IMR-90 (cell line): ENCODE measurements around the gene GUCY1A2. TPM values are rescaled to one million over a fixed set of nuclear protein-coding genes. Genes with fewer than 3 reads are reported as not detected.

ENCODE experiments used
- ATAC-seq: fragments of 200-7000 bp; cut with Tn5 transposase; 2 replicates; pipeline ENCODE4 v1.9.1; 2020; ENCODE audit warnings: low read depth, mild to moderate bottlenecking, moderate library complexity
- BruUV-seq: library from RNA; stranded (reverse); fragments of 400-500 nt; replicated peaks from 2 replicates; lab custom pipeline; 2021; lab: Mats Ljungman, UMichigan
- CTCF ChIA-PET: fragments of 300-600 bp; formaldehyde crosslinking; extraction: SDS; loops from one replicate; lab custom pipeline; 2021; ENCODE audit warnings: antibody characterized with exemption; lab: Yijun Ruan, JAX
- POLR2A ChIA-PET: fragments of 300-600 bp; sonication (Branson Sonifier 250); formaldehyde crosslinking; loops from one replicate; lab custom pipeline; 2022; ENCODE audit warnings: antibody characterized with exemption; ENCODE audit not compliant: unreplicated experiment; lab: Charles Lee
- DNase-seq: peaks from one replicate; pipeline ENCODE4 v3.0.0; 2013
- H2AFZ ChIP-seq: replicated peaks from 2 replicates; pipeline ENCODE3; 2013; ENCODE audit warnings: low read length, mild to moderate bottlenecking; ENCODE audit not compliant: poor library complexity
- H2AK5ac ChIP-seq: 2 replicates; pipeline ENCODE4 v1.6.1; 2013; ENCODE audit warnings: low read depth, low read length, inconsistent platforms
- H2AK9ac ChIP-seq: replicated peaks from 2 replicates; pipeline ENCODE3; 2013; ENCODE audit warnings: mild to moderate bottlenecking, low read depth, low read length, moderate library complexity; ENCODE audit not compliant: poor library complexity
- H2BK120ac ChIP-seq: 2 replicates; pipeline ENCODE4 v1.6.1; 2013; ENCODE audit warnings: low read depth, low read length, inconsistent platforms
- H2BK15ac ChIP-seq: 3 replicates; pipeline ENCODE4 v1.6.1; 2013; ENCODE audit warnings: low read depth, low read length, inconsistent platforms
- H2BK20ac ChIP-seq: 2 replicates; pipeline ENCODE4 v1.6.1; 2013; ENCODE audit warnings: low read depth, mild to moderate bottlenecking, inconsistent platforms, low read length, moderate library complexity
- H2BK5ac ChIP-seq: 2 replicates; pipeline ENCODE4 v1.6.1; 2013; ENCODE audit warnings: mild to moderate bottlenecking, low read depth, low read length, inconsistent platforms; ENCODE audit not compliant: poor library complexity, severe bottlenecking
- H3K14ac ChIP-seq: replicated peaks from 2 replicates; pipeline ENCODE4 v1.6.1; 2013; ENCODE audit warnings: low read depth, low read length, inconsistent platforms
- H3K18ac ChIP-seq: 2 replicates; pipeline ENCODE4 v1.6.1; 2013; ENCODE audit warnings: low read depth, low read length, control low read depth
- H3K23ac ChIP-seq: 2 replicates; pipeline ENCODE4 v1.6.1; 2013; ENCODE audit warnings: low read depth, low read length, inconsistent platforms
- H3K27ac ChIP-seq: 2 replicates; pipeline ENCODE4 v1.5.1; 2013; ENCODE audit warnings: mild to moderate bottlenecking, control low read depth, low read length; ENCODE audit not compliant: insufficient read depth
- H3K27me3 ChIP-seq: 2 replicates; pipeline ENCODE4 v1.6.1; 2013; ENCODE audit warnings: low read length; ENCODE audit not compliant: control insufficient read depth, insufficient read depth
- H3K36me3 ChIP-seq: 2 replicates; pipeline ENCODE4 v1.6.1; 2013; ENCODE audit warnings: low read length, mixed read lengths; ENCODE audit not compliant: control insufficient read depth, insufficient read depth
- H3K4ac ChIP-seq: 2 replicates; pipeline ENCODE4 v1.6.1; 2013; ENCODE audit warnings: low read depth, low read length, inconsistent platforms
- H3K4me1 ChIP-seq: 2 replicates; pipeline ENCODE4 v1.6.1; 2013; ENCODE audit warnings: low read length, mixed read lengths; ENCODE audit not compliant: control insufficient read depth, insufficient read depth
- H3K4me2 ChIP-seq: 2 replicates; pipeline ENCODE4 v1.6.1; 2013; ENCODE audit warnings: low read depth, mild to moderate bottlenecking, control low read depth, low read length, moderate library complexity
- H3K4me3 ChIP-seq: 2 replicates; pipeline ENCODE4 v1.5.1; 2013; ENCODE audit warnings: low read depth, mild to moderate bottlenecking, control low read depth, low read length, moderate library complexity; ENCODE audit not compliant: insufficient read depth
- H3K56ac ChIP-seq: 2 replicates; pipeline ENCODE4 v1.6.1; 2013; ENCODE audit warnings: low read length, inconsistent platforms; ENCODE audit not compliant: insufficient read depth; ENCODE audit errors: extremely low read depth
- H3K79me1 ChIP-seq, 2 experiments: 2 replicates each; pipeline ENCODE4 v1.6.1; 2013; ENCODE audit warnings: low read length in 2 of 2, inconsistent platforms in 1 of 2, low read depth in 1 of 2
- H3K9ac ChIP-seq: 2 replicates; pipeline ENCODE4 v1.6.1; 2013; ENCODE audit warnings: low read depth, low read length, control low read depth
- H3K9me1 ChIP-seq: 2 replicates; pipeline ENCODE4 v1.6.1; 2013; ENCODE audit warnings: low read length, inconsistent platforms; ENCODE audit not compliant: insufficient read depth
- H3K9me3 ChIP-seq: 2 replicates; pipeline ENCODE4 v1.6.1; 2013; ENCODE audit warnings: low read length; ENCODE audit not compliant: control insufficient read depth, insufficient read depth
- H4K20me1 ChIP-seq: 2 replicates; pipeline ENCODE4 v1.6.1; 2013; ENCODE audit warnings: low read length, inconsistent platforms; ENCODE audit not compliant: insufficient read depth
- H4K5ac ChIP-seq: 2 replicates; pipeline ENCODE4 v1.6.1; 2013; ENCODE audit warnings: mild to moderate bottlenecking, low read depth, low read length, control low read depth
- H4K8ac ChIP-seq, 2 experiments: 2 replicates each; pipeline ENCODE4 v1.6.1; 2013; ENCODE audit warnings: low read depth in 2 of 2, low read length in 2 of 2, control low read depth in 1 of 2, inconsistent platforms in 1 of 2
- H4K91ac ChIP-seq: 2 replicates; pipeline ENCODE4 v1.6.1; 2013; ENCODE audit warnings: low read depth, low read length, inconsistent platforms; ENCODE audit not compliant: insufficient read depth
- BHLHE40 ChIP-seq: fragments of 150-350 bp; IDR thresholded peaks from 2 replicates; pipeline ENCODE4 v1.6.1; 2016; ENCODE audit warnings: mild to moderate bottlenecking, low read depth, low read length
- CEBPB ChIP-seq: IDR thresholded peaks from 2 replicates; pipeline ENCODE4 v1.6.1; 2012; ENCODE audit warnings: low read depth, low read length, improper control_type of control experiment
- CHD1 ChIP-seq: IDR thresholded peaks from 2 replicates; pipeline ENCODE4 v1.6.1; 2012; ENCODE audit warnings: low read depth, low read length, improper control_type of control experiment
- FOS ChIP-seq: fragments of 150-350 bp; IDR thresholded peaks from 2 replicates; pipeline ENCODE4 v1.6.1; 2016; ENCODE audit warnings: low read depth, low read length
- MAFK ChIP-seq: IDR thresholded peaks from 2 replicates; pipeline ENCODE4 v1.6.1; 2012; ENCODE audit warnings: low read depth, low read length, improper control_type of control experiment
- MAZ ChIP-seq: IDR thresholded peaks from 2 replicates; pipeline ENCODE4 v1.6.1; 2012; ENCODE audit warnings: low read depth, mild to moderate bottlenecking, low read length, improper control_type of control experiment, moderate library complexity, borderline replicate concordance
- MXI1 ChIP-seq: IDR thresholded peaks from 2 replicates; pipeline ENCODE4 v1.6.1; 2012; ENCODE audit warnings: low read depth, mild to moderate bottlenecking, low read length, moderate library complexity, borderline replicate concordance
- NFE2L2 ChIP-seq: fragments of 150-350 bp; IDR thresholded peaks from 2 replicates; pipeline ENCODE4 v1.6.1; 2016; ENCODE audit warnings: low read depth, mild to moderate bottlenecking, low read length
- POLR2A ChIP-seq: IDR thresholded peaks from 2 replicates; pipeline ENCODE4 v1.6.1; 2012; ENCODE audit warnings: mild to moderate bottlenecking, low read depth, low read length
- RAD21 ChIP-seq: IDR thresholded peaks from 2 replicates; pipeline ENCODE4 v1.6.1; 2012; ENCODE audit warnings: low read length, improper control_type of control experiment
- RCOR1 ChIP-seq: IDR thresholded peaks from 2 replicates; pipeline ENCODE4 v1.6.1; 2012; ENCODE audit warnings: mild to moderate bottlenecking, low read length, improper control_type of control experiment; ENCODE audit not compliant: insufficient replicate concordance
- RFX5 ChIP-seq: IDR thresholded peaks from 2 replicates; pipeline ENCODE4 v1.8.0; 2012; ENCODE audit warnings: low read depth, mild to moderate bottlenecking, low read length, moderate library complexity
- SMC3 ChIP-seq: fragments of 150-350 bp; IDR thresholded peaks from 2 replicates; pipeline ENCODE4 v1.6.1; 2016; ENCODE audit warnings: low read depth, mild to moderate bottlenecking, antibody characterized with exemption, low read length, moderate library complexity
- WGBS, 2 experiments: methylation state at CpG; one replicate each; pipeline versions ENCODE4 v1.1.5 to v1.1.7; 2013; ENCODE audit warnings: missing lambda C conversion rate in 2 of 2; ENCODE audit not compliant: insufficient read length in 1 of 2; ENCODE audit errors: extremely low coverage in 2 of 2; 5-methylcytosine and 5-hydroxymethylcytosine counted together
- dilution Hi-C: fragments of 300-500 bp; cut with HindIII; formaldehyde crosslinking; loops from one replicate; pipeline ENCODE4 v1.14.3; 2018; ENCODE audit warnings: low sequenced_read_pairs; ENCODE audit not compliant: unreplicated experiment
- in situ Hi-C: fragments of 300-500 bp; cut with MboI; formaldehyde crosslinking; loops from 3 replicates; pipeline ENCODE4 v1.14.3; 2019; ENCODE audit warnings: low sequenced_read_pairs, inconsistent platforms, mixed read lengths
- intact Hi-C: fragments of 100-400 bp; cut with micrococcal nuclease; formaldehyde crosslinking; loops from 2 replicates; pipeline ENCODE4 v1.10.0; 2022
- polyA plus RNA-seq, 3 experiments: library from polyadenylated mRNA; depleted of rRNA; stranded (reverse); fragments of >200 nt; gene quantifications; 2 replicates each; pipeline ENCODE4 v1.2.3, GENCODE V29; 2012; ENCODE audit warnings: low replicate concordance in 1 of 3
- total RNA-seq: library from RNA; depleted of rRNA; stranded (reverse); fragments of >200 nt; gene quantifications from 2 replicates; pipeline ENCODE4 v1.2.3, GENCODE V29; 2012
- TF ChIP-seq, protein P1 (sequence below): fragments of 150-350 bp; IDR thresholded peaks from 2 replicates; pipeline ENCODE4 v1.6.1; 2016; ENCODE audit warnings: low read depth, mild to moderate bottlenecking, low read length, moderate library complexity, borderline replicate concordance
- TF ChIP-seq, protein P2 (sequence below): conservative IDR thresholded peaks from 2 replicates; pipeline ENCODE4 v1.5.1; 2012; ENCODE audit warnings: mild to moderate bottlenecking, low read depth, low read length, improper control_type of control experiment
- TF ChIP-seq, protein P3 (sequence below): fragments of 150-350 bp; IDR thresholded peaks from 2 replicates; pipeline ENCODE4 v1.6.1; 2017; ENCODE audit warnings: mild to moderate bottlenecking, antibody characterized with exemption, low read length, low read depth

The GUCY1A2 gene
- total and polyA plus RNA-seq, 2 of the 4 experiments (the other 2 are of a cell fraction) = under 0.01 to 0.03 TPM

DNA sequence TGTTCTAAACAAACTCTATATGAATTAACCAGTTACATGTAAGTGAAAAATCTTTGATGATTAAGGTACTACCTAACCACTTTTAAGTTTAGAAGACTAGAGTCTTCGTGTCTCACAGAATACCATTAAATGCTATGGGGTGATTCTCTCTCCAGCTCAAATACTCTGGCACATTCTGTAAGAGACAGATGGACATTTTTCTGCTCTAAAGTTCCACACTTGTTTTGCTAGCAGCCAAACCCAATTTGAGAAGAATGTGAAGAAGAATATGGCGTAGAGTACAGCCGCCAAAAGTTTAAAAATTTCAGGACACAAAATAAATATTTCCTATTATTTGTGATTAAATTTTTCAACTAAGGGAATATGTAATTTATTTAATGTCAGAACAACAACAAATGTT lies 339.1 kb downstream of the GUCY1A2 start:
- Histone ChIP-seq H3K56ac (no peak overlapping the region), H3K18ac (no peak overlapping the region), H3K4me1 (no peaks in the 10 kb centered on the region), H3K4ac (no peak overlapping the region), H2BK120ac (no peak overlapping the region), H4K8ac (no peak overlapping the region), H2BK15ac (no peak overlapping the region), H3K36me3 (no peaks in the 10 kb centered on the region), H3K14ac (no peak overlapping the region), H3K27me3 (no peaks in the 10 kb centered on the region), H2BK5ac (no peak overlapping the region), H4K20me1 (no peaks in the 10 kb centered on the region), H3K4me2 (no peak overlapping the region), H3K9me1 (no peaks in the 10 kb centered on the region), H3K4me3 (no peak overlapping the region), H2AK5ac (no peak overlapping the region), H3K23ac (no peak overlapping the region), H2BK20ac (no peak overlapping the region), H4K5ac (no peak overlapping the region), H3K79me1 (no peaks in the 10 kb centered on the region), H3K9ac (no peak overlapping the region), H2AFZ (no peak overlapping the region), H3K9me3 (no peaks in the 10 kb centered on the region), H3K27ac (no peak overlapping the region), H4K91ac (no peak overlapping the region), H2AK9ac (no peak overlapping the region)
- ChIA-PET CTCF (interaction anchor here (0.9 kb wide), 1 partner anchor 371 kb away, joined by 3 read pairs; no protein-coding TSS in a partner anchor), POLR2A (no interaction called here)
- ATAC-seq (no peak), DNase-seq (no peak)
- intact Hi-C loops (no loop called here), in situ Hi-C loops (no loop called here), dilution Hi-C loops (no loop called here)
- TF ChIP-seq MXI1 (no peak), MAZ (no peak), BHLHE40 (no peak), CEBPB (no peak), SMC3 (no peak), MAFK (no peak), CHD1 (no peak), RAD21 (no peak), POLR2A (no peak), NFE2L2 (no peak), FOS (no peak), RCOR1 (no peak), RFX5 (no peak)
- TF ChIP-seq, protein P1, sequence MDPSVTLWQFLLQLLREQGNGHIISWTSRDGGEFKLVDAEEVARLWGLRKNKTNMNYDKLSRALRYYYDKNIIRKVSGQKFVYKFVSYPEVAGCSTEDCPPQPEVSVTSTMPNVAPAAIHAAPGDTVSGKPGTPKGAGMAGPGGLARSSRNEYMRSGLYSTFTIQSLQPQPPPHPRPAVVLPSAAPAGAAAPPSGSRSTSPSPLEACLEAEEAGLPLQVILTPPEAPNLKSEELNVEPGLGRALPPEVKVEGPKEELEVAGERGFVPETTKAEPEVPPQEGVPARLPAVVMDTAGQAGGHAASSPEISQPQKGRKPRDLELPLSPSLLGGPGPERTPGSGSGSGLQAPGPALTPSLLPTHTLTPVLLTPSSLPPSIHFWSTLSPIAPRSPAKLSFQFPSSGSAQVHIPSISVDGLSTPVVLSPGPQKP = no peak
- TF ChIP-seq, protein P2, sequence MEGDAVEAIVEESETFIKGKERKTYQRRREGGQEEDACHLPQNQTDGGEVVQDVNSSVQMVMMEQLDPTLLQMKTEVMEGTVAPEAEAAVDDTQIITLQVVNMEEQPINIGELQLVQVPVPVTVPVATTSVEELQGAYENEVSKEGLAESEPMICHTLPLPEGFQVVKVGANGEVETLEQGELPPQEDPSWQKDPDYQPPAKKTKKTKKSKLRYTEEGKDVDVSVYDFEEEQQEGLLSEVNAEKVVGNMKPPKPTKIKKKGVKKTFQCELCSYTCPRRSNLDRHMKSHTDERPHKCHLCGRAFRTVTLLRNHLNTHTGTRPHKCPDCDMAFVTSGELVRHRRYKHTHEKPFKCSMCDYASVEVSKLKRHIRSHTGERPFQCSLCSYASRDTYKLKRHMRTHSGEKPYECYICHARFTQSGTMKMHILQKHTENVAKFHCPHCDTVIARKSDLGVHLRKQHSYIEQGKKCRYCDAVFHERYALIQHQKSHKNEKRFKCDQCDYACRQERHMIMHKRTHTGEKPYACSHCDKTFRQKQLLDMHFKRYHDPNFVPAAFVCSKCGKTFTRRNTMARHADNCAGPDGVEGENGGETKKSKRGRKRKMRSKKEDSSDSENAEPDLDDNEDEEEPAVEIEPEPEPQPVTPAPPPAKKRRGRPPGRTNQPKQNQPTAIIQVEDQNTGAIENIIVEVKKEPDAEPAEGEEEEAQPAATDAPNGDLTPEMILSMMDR = no peak
- TF ChIP-seq, protein P3, sequence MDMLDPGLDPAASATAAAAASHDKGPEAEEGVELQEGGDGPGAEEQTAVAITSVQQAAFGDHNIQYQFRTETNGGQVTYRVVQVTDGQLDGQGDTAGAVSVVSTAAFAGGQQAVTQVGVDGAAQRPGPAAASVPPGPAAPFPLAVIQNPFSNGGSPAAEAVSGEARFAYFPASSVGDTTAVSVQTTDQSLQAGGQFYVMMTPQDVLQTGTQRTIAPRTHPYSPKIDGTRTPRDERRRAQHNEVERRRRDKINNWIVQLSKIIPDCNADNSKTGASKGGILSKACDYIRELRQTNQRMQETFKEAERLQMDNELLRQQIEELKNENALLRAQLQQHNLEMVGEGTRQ = no peak
- BruUV-seq = no TSS peak
- no CpG with 5 or more reads among the region's 3 CpGs for WGBS, 2 experiments
